IMR-90 (cell line): ENCODE measurements around the gene SLC8A3. TPM values are rescaled to one million over a fixed set of nuclear protein-coding genes. Genes with fewer than 3 reads are reported as not detected.

Experiments used
- ATAC-seq: fragments of 200-7000 bp; cut with Tn5 transposase; 2 replicates; pipeline ENCODE4 v1.9.1; 2020; ENCODE audit warnings: low read depth, mild to moderate bottlenecking, moderate library complexity
- BruUV-seq: library from RNA; stranded (reverse); fragments of 400-500 nt; replicated peaks from 2 replicates; lab custom pipeline; 2021; lab: Mats Ljungman, UMichigan
- CTCF ChIA-PET: fragments of 300-600 bp; formaldehyde crosslinking; extraction: SDS; loops from one replicate; lab custom pipeline; 2021; ENCODE audit warnings: antibody characterized with exemption; lab: Yijun Ruan, JAX
- POLR2A ChIA-PET: fragments of 300-600 bp; sonication (Branson Sonifier 250); formaldehyde crosslinking; loops from one replicate; lab custom pipeline; 2022; ENCODE audit warnings: antibody characterized with exemption; ENCODE audit not compliant: unreplicated experiment; lab: Charles Lee
- DNase-seq: peaks from one replicate; pipeline ENCODE4 v3.0.0; 2013
- H2AFZ ChIP-seq: replicated peaks from 2 replicates; pipeline ENCODE3; 2013; ENCODE audit warnings: low read length, mild to moderate bottlenecking; ENCODE audit not compliant: poor library complexity
- H2AK5ac ChIP-seq: 2 replicates; pipeline ENCODE4 v1.6.1; 2013; ENCODE audit warnings: low read depth, low read length, inconsistent platforms
- H2AK9ac ChIP-seq: replicated peaks from 2 replicates; pipeline ENCODE3; 2013; ENCODE audit warnings: mild to moderate bottlenecking, low read depth, low read length, moderate library complexity; ENCODE audit not compliant: poor library complexity
- H2BK120ac ChIP-seq: 2 replicates; pipeline ENCODE4 v1.6.1; 2013; ENCODE audit warnings: low read depth, low read length, inconsistent platforms
- H2BK15ac ChIP-seq: 3 replicates; pipeline ENCODE4 v1.6.1; 2013; ENCODE audit warnings: low read depth, low read length, inconsistent platforms
- H2BK20ac ChIP-seq: 2 replicates; pipeline ENCODE4 v1.6.1; 2013; ENCODE audit warnings: low read depth, mild to moderate bottlenecking, inconsistent platforms, low read length, moderate library complexity
- H2BK5ac ChIP-seq: 2 replicates; pipeline ENCODE4 v1.6.1; 2013; ENCODE audit warnings: mild to moderate bottlenecking, low read depth, low read length, inconsistent platforms; ENCODE audit not compliant: poor library complexity, severe bottlenecking
- H3K14ac ChIP-seq: replicated peaks from 2 replicates; pipeline ENCODE4 v1.6.1; 2013; ENCODE audit warnings: low read depth, low read length, inconsistent platforms
- H3K18ac ChIP-seq: 2 replicates; pipeline ENCODE4 v1.6.1; 2013; ENCODE audit warnings: low read depth, low read length, control low read depth
- H3K23ac ChIP-seq: 2 replicates; pipeline ENCODE4 v1.6.1; 2013; ENCODE audit warnings: low read depth, low read length, inconsistent platforms
- H3K27ac ChIP-seq: 2 replicates; pipeline ENCODE4 v1.5.1; 2013; ENCODE audit warnings: mild to moderate bottlenecking, control low read depth, low read length; ENCODE audit not compliant: insufficient read depth
- H3K27me3 ChIP-seq: 2 replicates; pipeline ENCODE4 v1.6.1; 2013; ENCODE audit warnings: low read length; ENCODE audit not compliant: control insufficient read depth, insufficient read depth
- H3K36me3 ChIP-seq: 2 replicates; pipeline ENCODE4 v1.6.1; 2013; ENCODE audit warnings: low read length, mixed read lengths; ENCODE audit not compliant: control insufficient read depth, insufficient read depth
- H3K4ac ChIP-seq: 2 replicates; pipeline ENCODE4 v1.6.1; 2013; ENCODE audit warnings: low read depth, low read length, inconsistent platforms
- H3K4me1 ChIP-seq: 2 replicates; pipeline ENCODE4 v1.6.1; 2013; ENCODE audit warnings: low read length, mixed read lengths; ENCODE audit not compliant: control insufficient read depth, insufficient read depth
- H3K4me2 ChIP-seq: 2 replicates; pipeline ENCODE4 v1.6.1; 2013; ENCODE audit warnings: low read depth, mild to moderate bottlenecking, control low read depth, low read length, moderate library complexity
- H3K4me3 ChIP-seq: 2 replicates; pipeline ENCODE4 v1.5.1; 2013; ENCODE audit warnings: low read depth, mild to moderate bottlenecking, control low read depth, low read length, moderate library complexity; ENCODE audit not compliant: insufficient read depth
- H3K56ac ChIP-seq: 2 replicates; pipeline ENCODE4 v1.6.1; 2013; ENCODE audit warnings: low read length, inconsistent platforms; ENCODE audit not compliant: insufficient read depth; ENCODE audit errors: extremely low read depth
- H3K79me1 ChIP-seq, 2 experiments: 2 replicates each; pipeline ENCODE4 v1.6.1; 2013; ENCODE audit warnings: low read length in 2 of 2, inconsistent platforms in 1 of 2, low read depth in 1 of 2
- H3K9ac ChIP-seq: 2 replicates; pipeline ENCODE4 v1.6.1; 2013; ENCODE audit warnings: low read depth, low read length, control low read depth
- H3K9me1 ChIP-seq: 2 replicates; pipeline ENCODE4 v1.6.1; 2013; ENCODE audit warnings: low read length, inconsistent platforms; ENCODE audit not compliant: insufficient read depth
- H3K9me3 ChIP-seq: 2 replicates; pipeline ENCODE4 v1.6.1; 2013; ENCODE audit warnings: low read length; ENCODE audit not compliant: control insufficient read depth, insufficient read depth
- H4K20me1 ChIP-seq: 2 replicates; pipeline ENCODE4 v1.6.1; 2013; ENCODE audit warnings: low read length, inconsistent platforms; ENCODE audit not compliant: insufficient read depth
- H4K5ac ChIP-seq: 2 replicates; pipeline ENCODE4 v1.6.1; 2013; ENCODE audit warnings: mild to moderate bottlenecking, low read depth, low read length, control low read depth
- H4K8ac ChIP-seq, 2 experiments: 2 replicates each; pipeline ENCODE4 v1.6.1; 2013; ENCODE audit warnings: low read depth in 2 of 2, low read length in 2 of 2, control low read depth in 1 of 2, inconsistent platforms in 1 of 2
- H4K91ac ChIP-seq: 2 replicates; pipeline ENCODE4 v1.6.1; 2013; ENCODE audit warnings: low read depth, low read length, inconsistent platforms; ENCODE audit not compliant: insufficient read depth
- MAFK ChIP-seq: IDR thresholded peaks from 2 replicates; pipeline ENCODE4 v1.6.1; 2012; ENCODE audit warnings: low read depth, low read length, improper control_type of control experiment
- WGBS, 2 experiments: methylation state at CpG; one replicate each; pipeline versions ENCODE4 v1.1.5 to v1.1.7; 2013; ENCODE audit warnings: missing lambda C conversion rate in 2 of 2; ENCODE audit not compliant: insufficient read length in 1 of 2; ENCODE audit errors: extremely low coverage in 2 of 2; 5-methylcytosine and 5-hydroxymethylcytosine counted together
- dilution Hi-C: fragments of 300-500 bp; cut with HindIII; formaldehyde crosslinking; loops from one replicate; pipeline ENCODE4 v1.14.3; 2018; ENCODE audit warnings: low sequenced_read_pairs; ENCODE audit not compliant: unreplicated experiment
- in situ Hi-C: fragments of 300-500 bp; cut with MboI; formaldehyde crosslinking; loops from 3 replicates; pipeline ENCODE4 v1.14.3; 2019; ENCODE audit warnings: low sequenced_read_pairs, inconsistent platforms, mixed read lengths
- intact Hi-C: fragments of 100-400 bp; cut with micrococcal nuclease; formaldehyde crosslinking; loops from 2 replicates; pipeline ENCODE4 v1.10.0; 2022
- polyA plus RNA-seq, 3 experiments: library from polyadenylated mRNA; depleted of rRNA; stranded (reverse); fragments of >200 nt; gene quantifications; 2 replicates each; pipeline ENCODE4 v1.2.3, GENCODE V29; 2012; ENCODE audit warnings: low replicate concordance in 1 of 3
- total RNA-seq: library from RNA; depleted of rRNA; stranded (reverse); fragments of >200 nt; gene quantifications from 2 replicates; pipeline ENCODE4 v1.2.3, GENCODE V29; 2012

The SLC8A3 gene
- total and polyA plus RNA-seq, 2 of the 4 experiments (the other 2 are of a cell fraction) = under 0.01 TPM; not detected in 1

- in situ Hi-C loops (loop anchor here (10.0 kb wide), 1 partner anchor 222 kb away; no protein-coding TSS in a partner anchor), dilution Hi-C loops (no loop called here), intact Hi-C loops (loop anchor here (10.0 kb wide), 1 partner anchor 622 kb away; no protein-coding TSS in a partner anchor)
- Histone ChIP-seq H3K27me3 (peaks cover 3% of the 10 kb centered on the region; the same call in 1 of the 2 replicates), H4K8ac (no peak overlapping the region), H2BK20ac (no peak overlapping the region), H3K9me3 (no peaks in the 10 kb centered on the region), H4K5ac (no peak overlapping the region), H3K23ac (no peak overlapping the region), H3K14ac (no peak overlapping the region), H2AFZ (no peak overlapping the region), H3K56ac (no peak overlapping the region), H3K4me3 (no peak overlapping the region), H3K18ac (no peak overlapping the region), H3K9ac (no peak overlapping the region), H2AK9ac (no peak overlapping the region), H2BK120ac (no peak overlapping the region), H3K36me3 (no peaks in the 10 kb centered on the region), H4K20me1 (no peaks in the 10 kb centered on the region), H3K27ac (no peak overlapping the region), H3K79me1 (no peaks in the 10 kb centered on the region), H3K9me1 (no peaks in the 10 kb centered on the region), H3K4me2 (no peak overlapping the region), H2AK5ac (no peak overlapping the region), H3K4me1 (no peaks in the 10 kb centered on the region), H4K91ac (no peak overlapping the region), H2BK5ac (no peak overlapping the region), H2BK15ac (no peak overlapping the region), H3K4ac (no peak overlapping the region)
- 33% methylated on average over 1 of the region's 2 CpGs; no CpG with 5 or more reads in 1 of the 2 experiments for WGBS, 2 experiments
- ATAC-seq = no peak
- no TSS peak for BruUV-seq
- no peak for TF ChIP-seq MAFK
- POLR2A ChIA-PET = no interaction called here
- CTCF ChIA-PET = no interaction called here
- DNase-seq = no peak
Observed at GRCh38 chr14:70093156-70093555, 95.6 kb downstream of the SLC8A3 start.
